Activated CD4-positive, alpha-beta T cell treated with anti-CD3 and anti-CD28 coated beads, Interleukin-2, Interleukin-6, amounts not matched to agents 100 ng/mL and 50 ng/mL, durations not matched to agents 16 hours and 8 hours (primary cell): ENCODE data around the gene UTP11.

Experiments used
- DNase-seq: peaks from one replicate; pipeline ENCODE4 v3.0.0-alpha.2; 2020

The UTP11 gene

DNA sequence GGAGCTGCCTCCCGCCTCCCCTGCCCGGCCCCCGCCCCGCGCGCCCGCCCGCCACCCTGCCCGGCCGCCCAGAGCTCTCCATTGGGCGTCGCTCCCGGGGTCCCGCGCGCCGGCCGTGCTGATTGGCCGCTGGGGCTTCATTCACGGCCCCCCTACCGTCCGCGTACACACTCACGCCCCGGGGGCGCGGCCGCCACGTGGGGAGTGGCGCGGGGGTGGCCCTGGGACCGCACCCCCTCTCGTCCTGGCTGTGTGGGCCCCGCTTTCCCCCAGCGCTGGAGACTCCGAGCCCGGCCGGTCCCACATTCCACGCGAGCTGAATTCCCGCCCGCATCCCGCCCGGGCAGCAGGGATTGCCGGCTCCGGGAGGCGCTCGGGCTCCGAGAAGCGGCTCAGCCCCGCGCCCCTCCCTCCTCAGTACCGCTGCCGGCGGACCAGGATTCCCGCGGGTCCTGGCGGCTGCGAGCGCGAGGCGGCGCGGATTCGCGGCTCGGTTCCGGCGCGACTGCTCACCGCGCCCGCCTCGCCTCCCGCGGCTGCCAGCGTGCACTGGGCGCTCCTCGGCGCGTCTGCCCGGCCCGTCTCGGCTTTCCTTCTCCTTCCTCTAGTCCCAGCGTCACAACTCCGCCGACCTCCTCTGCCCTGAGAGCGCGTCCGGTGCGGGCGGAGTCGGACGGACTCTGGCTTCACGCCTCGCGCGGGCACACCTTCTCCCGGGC, 34.5 kb downstream of the UTP11 start:
- DNase-seq, result peak; percentile 86

DNA sequence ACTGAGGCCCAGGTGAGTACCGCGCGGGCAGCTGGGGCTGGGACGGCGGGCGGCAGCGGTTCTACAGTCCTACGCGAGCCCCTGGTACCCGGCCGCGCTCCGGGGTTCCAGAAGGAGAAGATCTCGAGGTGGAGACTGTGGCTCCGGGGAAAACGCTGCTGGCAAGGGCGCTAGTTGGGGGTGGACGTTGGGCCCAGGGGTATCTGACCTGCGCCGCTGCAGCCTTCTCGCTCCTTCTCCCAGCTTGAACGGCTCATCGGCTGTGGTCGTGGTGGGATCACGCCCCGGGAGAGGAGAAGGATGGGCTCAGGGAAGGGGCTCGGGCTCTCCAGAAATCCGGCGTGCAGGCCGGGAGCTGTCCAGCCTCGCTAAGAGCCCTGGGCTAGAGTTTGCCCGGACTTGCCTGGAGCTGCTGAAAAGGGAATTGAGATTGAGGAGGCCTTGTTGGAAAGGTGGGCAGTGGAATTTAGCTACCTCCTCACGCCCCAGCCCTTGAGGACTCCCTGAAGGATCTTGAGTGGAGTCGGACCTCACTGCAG, 35.1 kb downstream of the UTP11 start:
- no peak for DNase-seq

DNA sequence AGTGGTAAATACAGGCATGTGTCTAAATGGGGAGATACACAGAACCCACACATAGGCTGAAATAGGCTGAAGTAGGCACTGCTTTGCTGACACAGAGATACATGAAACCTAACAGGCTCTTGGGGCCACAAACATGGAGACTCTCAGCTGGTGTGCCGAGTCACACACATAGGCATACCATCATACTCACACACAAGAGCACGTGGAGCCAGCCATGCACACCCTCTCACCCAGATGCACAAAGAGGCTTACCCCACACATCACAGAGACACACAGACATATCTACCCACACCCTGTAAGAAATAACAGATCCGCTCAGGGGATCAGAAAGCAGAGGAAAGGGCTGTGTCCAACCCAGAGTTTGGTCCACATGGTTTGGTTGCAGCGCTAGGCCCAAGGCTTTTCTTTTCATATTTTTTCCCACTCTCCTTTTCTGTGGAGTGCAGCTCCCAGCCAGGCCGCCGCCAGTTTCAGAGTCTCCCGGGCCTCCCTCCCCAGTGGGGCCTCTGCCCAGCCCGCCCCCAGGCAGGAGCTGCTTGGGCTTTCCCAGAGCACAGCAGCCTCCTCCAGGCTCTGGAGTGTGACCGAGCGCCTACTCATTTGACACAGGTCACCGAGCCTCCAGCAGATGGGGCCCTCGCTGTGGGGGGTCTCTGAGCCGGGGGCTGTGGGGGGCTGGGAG, 38.0 kb downstream of the UTP11 start:
- DNase-seq, result no peak

DNA sequence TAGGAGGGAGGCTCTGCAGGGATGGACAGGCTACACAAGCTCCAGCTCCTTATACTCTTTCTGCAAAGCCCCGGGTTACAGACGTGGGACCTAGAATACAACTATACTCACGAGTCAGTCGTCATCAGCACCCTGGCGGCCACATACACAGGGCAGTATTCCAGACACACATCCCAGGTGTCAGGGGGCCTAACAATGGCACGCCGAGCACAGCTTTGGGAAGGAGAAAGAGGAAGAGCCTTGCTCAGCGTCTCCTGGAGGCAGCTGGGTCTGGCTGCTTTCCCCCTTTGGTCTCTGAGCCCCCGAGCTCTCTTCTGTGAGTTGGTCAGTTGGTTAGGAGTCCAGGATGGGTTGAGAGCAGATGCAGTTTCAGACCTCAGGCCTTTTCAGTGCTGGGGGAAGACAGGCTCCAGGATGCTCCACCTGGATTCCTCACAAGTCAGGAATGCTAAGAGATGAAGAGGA, 38.6 kb downstream of the UTP11 start:
- no peak for DNase-seq

DNA sequence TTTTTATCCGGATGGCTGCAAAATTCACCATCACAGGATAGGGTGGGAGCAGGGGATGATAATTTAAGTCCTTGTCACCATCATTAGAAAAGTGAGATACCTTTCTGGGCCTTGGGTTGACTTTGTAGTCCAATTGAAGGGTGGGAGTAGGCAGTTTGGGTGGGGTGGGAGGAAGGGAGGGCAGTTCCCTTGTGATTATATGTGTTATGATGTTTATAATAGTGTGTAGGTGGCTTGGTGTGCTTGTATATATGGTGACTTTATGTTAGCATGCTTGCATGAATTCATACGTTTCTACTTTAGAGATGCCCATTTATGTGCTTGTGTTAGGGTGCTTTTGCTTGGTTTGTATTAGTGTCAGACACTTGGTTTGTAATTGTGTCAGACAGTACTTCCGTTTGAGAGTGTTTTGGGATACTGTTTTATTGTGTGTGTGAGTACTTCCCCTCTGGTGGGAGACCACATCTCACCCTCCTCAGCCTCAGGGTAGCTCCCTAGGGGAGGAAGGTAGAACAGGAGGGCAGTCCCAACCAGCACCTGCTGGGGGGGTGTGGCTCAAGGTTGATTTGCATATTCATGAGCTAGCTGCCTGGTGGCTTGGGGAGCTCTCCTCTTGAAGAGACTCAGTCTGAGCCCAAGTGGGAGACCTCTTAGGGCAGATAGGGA, 40.3 kb downstream of the UTP11 start:
- no peak for DNase-seq

DNA sequence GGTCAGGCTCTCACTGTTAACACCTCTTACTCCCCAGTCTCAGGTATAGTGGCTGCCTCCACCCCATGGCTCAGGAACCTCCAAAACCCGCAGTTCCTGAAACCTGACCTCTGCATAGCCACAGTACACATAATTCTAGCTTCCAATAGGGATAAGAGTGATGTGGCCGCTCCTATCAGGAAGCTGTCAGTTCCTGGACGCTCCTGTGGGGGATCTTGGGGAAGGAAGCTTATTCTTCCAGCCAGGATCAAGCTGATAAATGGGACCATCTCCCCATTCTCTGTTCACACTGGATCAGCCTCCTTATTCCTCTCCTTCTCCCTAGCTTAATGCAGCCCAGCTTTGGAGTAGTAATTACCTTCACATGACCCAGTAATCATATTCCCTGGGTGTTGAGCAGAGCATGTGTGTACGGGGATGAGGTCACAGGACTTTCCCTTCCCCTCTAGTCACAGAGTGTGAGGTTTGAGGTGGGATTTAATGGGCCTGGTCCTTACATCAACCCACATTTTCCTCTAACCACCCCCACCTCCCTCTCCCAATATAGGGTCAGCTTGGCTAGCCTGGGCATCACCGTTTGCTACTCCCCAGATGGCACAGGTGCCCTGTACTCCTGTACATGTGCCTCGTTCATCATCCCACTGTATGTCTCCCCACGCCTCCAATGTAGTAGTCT, 41.0 kb downstream of the UTP11 start:
- DNase-seq, result no peak

DNA sequence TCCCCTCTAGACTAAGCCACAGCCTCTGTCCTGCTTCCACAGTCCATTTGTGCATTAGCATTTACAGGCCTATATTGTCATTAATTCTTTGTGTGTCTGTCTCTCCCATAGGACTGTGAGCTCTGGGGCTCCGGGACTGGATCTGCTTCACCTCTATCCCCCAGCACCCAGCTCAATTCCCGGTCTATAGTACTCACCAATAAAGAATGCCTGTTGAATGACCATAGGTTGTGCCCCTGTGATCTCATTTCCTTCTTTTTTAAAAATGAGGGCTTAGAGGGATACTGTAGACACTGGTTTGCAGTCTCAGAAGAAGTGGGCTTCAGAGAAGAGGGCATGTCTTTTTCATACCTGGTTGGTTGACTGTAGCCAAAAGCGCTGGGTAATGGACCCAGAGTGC, 42.9 kb downstream of the UTP11 start:
- no peak for DNase-seq

DNA sequence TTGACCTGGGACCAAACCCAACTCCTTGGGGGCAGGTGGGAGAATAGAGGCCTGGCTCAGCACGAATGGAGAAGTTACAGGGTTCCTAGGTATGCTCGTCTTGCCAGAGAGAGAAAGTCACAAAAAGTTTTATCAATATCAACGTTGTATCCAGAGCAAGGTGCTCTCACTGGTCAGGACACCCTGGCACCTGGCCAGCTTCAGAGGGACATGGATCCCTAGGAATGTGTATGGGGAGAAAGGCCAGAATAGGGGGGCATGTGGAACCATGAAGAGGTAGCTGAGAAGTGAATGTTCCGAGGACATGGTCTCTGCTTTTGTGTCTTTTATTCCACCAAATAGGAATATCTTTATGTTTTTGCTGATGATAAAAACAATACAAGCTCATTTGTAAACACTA, 43.4 kb downstream of the UTP11 start:
- no peak for DNase-seq

DNA sequence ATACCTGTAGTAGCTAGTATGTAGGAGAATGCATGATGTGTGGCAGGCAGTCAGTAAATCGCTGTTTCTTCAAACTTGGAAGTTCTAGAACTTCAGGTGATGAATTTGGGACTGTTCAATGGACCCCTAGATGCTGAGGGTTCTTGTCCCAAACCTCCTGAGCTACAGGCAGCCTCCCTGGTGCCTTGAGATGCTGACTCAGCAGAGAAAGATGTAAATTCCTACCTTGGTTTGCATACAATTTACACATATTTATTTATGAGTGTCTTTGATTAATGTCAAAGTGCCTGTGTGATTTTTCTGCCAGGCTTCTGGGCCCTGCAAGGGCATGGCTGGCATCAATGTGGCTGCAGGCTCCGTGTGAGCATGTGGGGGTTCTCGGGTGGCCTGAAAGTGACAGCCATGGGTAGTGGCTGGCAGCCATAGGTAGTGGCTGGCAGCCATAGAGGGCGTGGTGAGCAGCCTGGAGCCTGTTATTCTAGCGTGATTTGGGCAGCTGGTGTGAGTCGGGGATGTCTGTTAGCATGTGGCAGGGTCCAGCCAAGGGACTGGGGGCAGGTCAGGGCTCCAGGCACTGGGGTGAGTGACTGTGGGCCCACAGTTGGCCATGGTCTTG, 47.2 kb downstream of the UTP11 start:
- no peak for DNase-seq

DNA sequence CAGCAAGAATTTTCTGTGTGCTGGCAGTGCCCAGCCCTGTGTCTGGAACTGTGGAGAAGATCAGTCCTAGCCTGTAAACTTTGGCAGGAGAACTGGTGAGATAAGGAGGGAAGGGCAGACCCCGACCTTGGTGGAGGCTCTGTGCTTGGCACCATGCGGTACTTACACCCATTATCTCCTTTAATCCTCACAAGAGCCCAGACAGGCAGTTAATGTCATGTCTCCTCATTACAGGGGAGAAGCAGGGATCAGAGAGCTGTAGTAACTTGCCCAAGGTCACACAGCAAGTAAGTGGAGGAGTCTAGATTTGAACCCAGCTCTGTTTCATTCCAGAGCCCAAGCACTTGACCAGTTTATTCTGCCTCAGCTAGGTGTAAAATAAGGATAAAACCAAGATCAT, 48.0 kb downstream of the UTP11 start:
- DNase-seq, result no peak

DNA sequence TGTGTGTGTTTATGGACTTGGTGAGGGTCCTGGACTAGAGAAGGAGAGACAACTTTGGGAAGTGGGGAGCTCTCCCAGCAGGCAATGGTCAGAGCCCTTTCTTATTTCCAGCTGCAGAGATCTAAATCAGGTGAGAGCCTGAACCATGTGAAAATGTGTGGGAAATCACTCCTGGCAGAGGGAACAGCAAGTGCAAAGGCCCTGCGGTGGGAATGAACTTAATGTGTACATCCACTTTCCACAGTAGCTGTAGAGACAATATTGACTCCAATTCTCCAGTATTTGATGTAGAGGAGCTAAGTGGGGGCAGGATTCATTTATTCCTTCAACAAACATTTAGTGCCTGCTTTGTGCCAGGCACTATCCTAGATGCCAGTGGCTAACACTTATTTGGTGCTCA, 48.8 kb downstream of the UTP11 start:
- DNase-seq, result no peak

DNA sequence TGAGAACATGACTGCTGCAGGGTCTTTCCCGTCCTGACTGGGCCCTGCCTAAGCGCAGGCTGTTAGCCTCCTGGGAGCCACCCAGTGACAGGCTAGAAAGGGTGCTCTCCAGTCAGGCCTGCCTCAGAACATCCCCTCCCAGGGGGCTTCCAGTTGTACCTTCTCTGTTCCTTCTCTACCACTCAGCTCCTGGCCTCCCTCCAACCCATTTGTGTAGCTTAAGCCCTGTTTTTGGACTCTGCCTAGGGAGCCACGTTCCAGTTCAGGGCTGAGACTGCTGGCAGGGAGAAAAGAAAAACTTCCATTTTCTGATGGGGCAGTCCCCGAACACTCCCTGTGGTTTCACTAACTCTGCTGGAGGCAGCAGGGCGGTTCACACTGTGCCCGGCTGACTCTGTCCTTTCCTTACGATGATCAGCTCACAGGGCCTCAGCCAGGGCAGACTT, 49.4 kb downstream of the UTP11 start:
- DNase-seq, result no peak

DNA sequence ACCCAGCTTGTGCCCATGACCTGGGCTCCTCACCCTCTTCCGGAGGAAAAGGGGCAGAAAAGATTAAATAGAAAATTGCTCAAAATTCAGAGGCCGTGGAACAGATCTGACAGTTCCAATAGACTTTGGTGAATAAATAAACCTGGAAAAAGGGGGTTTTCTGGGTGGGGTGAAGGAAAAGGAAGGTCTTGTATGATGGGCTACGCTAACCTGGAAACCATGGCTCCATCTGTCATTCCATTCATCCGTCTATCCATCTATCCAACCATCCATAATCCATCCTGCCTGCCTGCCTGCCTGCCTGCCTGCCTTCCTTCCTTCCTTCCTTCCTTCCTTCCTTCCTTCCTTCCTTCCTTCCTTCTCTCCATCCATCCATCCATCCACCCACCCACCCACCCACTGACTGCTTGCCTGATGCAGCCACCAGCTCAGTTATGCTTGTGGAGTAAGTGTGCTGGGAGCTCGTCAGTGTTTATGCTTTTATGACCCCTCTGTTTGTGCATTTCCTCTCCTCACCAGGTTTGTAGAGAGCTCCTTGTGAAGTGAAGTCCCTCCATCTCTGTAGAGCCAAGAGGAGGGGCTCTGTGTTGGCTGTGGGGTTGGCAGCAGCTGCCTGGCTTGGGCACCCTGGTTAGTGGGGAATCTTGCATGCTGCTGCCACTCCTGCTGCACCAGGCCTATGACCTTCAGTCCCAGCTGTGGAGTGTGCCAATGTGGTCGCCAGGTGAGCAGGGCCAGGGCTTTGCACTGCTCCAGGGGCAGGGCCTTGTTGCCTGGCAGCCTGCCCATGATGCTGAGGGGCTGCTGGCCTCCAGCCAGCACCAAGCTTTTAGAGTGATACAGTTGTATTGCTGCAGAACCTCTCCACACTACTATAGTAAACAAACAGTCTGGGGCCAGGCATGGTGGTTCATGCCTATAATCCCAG, 50.1 kb downstream of the UTP11 start:
- no peak for DNase-seq

DNA sequence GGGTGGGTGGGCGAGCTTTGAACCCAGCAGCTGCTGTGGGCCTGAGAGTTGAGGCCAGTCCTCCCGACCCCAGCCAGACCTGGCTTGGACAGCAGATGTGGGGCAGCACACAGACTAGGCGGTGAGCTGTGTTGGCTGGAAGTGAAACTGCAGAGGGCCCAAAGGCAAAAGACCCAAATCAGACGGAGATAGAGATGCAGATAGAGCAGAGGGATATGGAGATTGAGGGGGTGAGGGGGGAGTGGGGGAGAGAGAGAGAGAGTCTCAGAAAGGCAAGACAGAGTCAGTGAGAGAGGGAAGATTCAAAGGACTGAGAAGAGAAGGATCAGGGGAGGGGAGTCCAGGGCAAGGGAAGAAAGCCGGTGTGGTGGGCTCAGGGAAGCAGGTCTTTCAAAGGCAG, 51.1 kb downstream of the UTP11 start:
- DNase-seq, result no peak

DNA sequence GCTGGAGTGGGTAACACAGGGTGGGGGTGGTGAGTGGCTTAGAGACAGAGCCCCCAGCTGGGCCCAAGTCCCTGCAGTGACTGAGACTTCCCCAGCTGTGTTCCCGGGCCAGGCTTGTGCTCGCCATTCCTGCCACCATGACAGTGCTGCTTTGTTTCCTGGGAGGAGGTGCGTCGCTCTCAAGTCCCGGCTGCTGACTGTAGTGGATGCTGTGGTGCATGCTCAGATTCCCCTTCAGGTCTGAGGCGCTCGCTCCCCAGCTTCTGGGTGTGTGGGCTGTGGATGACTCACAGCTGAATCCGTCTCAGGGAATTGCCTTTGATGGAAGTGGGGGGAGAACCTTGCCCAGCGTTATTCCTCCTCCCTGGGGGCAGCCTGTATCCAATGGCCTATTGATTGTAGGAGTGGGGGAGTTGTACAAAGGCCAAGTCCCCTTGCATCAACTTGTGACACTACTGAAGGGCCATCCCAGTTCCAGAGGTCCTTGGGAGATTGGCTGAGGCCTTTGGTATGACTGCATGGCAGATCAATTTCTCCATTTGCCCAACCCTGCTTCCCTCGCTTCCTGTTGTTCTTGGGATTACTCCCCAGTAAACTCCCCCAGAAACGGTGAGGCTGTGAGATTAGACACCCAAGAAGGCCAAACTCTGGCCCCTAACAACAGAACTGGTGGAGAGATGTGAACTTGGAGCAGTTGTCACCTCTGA, 51.8 kb downstream of the UTP11 start:
- no peak for DNase-seq

DNA sequence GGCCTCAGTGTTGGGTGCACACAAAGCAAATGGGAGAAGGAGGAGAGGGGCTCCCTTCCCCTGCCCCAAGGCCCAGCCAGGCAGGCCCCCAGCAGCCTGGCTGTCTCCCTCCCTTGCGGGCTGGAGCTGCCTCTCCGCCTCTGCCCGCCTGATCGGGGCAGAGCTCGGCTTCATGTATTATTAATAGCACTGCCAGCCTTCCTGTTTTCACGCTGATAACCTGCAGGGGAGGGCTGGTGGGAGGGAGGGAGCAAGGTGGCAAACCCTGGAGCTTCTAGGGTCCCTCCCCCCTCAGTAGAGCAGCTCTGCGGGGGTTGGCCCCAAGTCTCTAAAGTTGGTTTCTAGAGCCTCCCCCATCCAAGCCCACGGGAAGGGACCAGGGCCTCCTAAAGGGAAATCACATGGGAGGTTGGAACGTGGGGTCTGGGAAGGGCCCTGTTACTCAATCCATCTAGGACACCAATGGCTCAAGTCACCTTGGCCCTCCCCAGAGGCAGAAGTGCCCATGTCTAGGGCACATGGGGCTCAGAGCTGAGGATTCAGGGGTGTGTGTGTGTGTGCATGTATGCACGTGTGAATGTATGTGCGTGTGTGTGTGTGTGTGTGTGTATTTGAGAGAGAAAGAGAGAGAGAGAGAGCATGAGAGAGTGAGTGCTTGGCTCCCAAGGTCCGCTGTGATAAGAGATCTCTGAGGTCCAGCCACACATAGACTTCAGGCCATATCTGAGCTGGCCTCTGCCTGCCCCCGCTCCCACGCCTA, 55.9 kb downstream of the UTP11 start:
- DNase-seq, result no peak

DNA sequence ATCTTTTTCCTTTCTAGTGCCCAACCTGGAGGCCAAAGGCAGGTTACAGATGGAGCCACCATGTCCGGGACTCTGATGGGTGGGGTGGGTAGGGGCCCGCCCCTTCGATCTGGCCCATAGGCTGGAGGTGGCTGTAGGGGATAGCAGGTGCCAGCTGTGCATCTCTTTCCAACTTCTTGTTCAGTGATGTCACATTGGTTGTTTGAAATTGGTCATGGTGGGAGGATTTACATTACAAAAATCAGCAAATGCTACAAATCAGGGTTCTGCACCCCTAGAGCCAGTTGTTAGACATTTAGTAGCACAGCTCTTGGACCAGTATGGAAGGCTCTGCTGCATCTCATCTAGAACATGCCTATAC, 56.4 kb downstream of the UTP11 start:
- DNase-seq, result no peak

DNA sequence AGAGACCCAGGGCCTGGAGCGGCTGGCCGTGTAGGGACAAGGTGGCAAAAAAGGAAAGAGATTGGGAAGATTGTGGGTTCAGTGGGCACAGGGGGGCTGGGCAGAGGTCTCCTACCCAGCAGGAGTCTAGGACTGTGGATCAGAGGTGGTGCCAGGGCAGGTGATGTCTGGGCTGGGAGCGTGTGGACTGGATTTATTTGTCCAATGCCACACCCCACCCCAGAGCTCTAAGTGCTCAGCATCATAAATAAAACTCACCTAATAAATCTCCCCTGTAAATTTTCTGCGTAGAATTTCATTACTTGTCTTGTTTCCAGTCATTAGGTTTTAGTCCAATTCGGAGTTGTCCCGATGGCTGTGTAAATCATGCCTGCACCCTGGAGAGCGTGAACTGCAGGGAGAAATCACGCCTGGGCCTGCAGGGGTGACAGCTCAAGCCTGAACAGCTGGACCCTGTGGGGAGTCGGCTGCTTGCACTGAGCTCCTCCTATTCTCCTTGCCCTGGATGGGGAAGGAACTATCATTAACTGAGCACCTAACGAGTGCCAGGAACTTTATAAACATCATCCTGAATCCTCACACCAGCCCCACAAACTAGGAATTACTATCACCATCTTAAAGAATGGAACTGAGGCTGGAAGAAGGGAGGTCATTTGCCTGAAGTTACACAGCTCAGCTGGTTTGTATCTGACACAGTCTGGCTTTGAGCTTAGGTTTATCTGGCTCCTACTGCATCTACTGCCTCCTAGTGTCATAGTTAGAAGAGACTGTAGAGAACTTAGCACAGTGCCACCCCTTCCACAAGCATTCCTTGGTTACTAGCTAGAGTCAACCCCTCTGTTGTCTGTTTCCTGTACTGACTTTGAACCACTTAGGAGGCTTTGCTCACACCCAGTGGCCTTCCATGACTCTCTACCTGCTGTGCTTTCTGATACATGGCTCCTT, 59.0 kb downstream of the UTP11 start:
- peak; percentile 36 for DNase-seq

DNA sequence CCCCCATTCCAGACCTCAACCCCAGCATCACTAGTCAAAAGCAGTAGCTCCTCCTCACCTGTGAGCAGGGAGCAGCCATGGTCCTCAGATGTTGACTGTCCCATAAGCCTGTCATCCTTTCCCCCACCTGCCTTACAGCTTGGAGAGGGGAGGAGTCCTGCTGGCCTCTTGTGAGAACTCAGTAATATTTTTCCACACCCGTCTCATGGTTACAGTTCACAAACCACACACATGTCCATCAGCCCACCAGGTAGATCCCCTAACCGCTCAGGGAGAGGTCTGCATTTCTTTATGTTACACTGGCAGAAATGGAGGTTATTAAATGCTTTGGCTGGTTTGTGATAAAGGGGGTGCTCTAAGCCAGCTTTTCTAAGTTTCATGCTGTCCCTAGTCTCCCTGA, 60.3 kb downstream of the UTP11 start:
- no peak for DNase-seq
